BE2C (cell line): Measurements from ENCODE around the gene ATXN7L1.
"Not testable (repeated sequence)": the region's sequence is repeated elsewhere in the genome, so short reads cannot be mapped to it uniquely, and the experiment has no call there.

Source experiments
- DNase-seq: peaks from one replicate; pipeline ENCODE4 v3.0.0-alpha.2; 2020
- H3K27me3 ChIP-seq: fragments of 250-450 bp; sonication (Bioruptor Pico); 2 replicates; pipeline ENCODE4 v1.5.1; 2020; ENCODE audit warnings: mild to moderate bottlenecking
- H3K36me3 ChIP-seq: fragments of 250-450 bp; sonication (Bioruptor Pico); 2 replicates; pipeline ENCODE4 v1.5.1; 2020; ENCODE audit warnings: mild to moderate bottlenecking
- H3K4me1 ChIP-seq: fragments of 250-450 bp; sonication (Bioruptor Pico); 2 replicates; pipeline ENCODE4 v1.5.1; 2020
- H3K4me3 ChIP-seq: 2 replicates; pipeline ENCODE4 v1.5.1; 2011; ENCODE audit warnings: low read depth, low read length
- H3K9me3 ChIP-seq: fragments of 250-450 bp; sonication (Bioruptor Pico); 2 replicates; pipeline ENCODE4 v1.5.1; 2020
- CTCF ChIP-seq: IDR thresholded peaks from 2 replicates; pipeline ENCODE4 v1.5.1; 2012; ENCODE audit warnings: mild to moderate bottlenecking, low read depth, low read length

The ATXN7L1 gene

GRCh38 chr7:105857009-105857952 is 19.1 kb downstream of the ATXN7L1 start:
- TF ChIP-seq CTCF, result no peak
- Histone ChIP-seq H3K9me3 (no peaks in the 10 kb centered on the region), H3K27me3 (no peaks in the 10 kb centered on the region), H3K4me1 (no peaks in the 10 kb centered on the region), H3K36me3 (no peaks in the 10 kb centered on the region), H3K4me3 (no peak overlapping the region)
- no peak for DNase-seq

- no peaks in the 10 kb centered on the region for H3K36me3 ChIP-seq
- no peak overlapping the region for H3K4me3 ChIP-seq
- TF ChIP-seq CTCF, result no peak
- no peak for DNase-seq
- no peaks in the 10 kb centered on the region for H3K4me1 ChIP-seq
- no peaks in the 10 kb centered on the region for H3K27me3 ChIP-seq
- no peaks in the 10 kb centered on the region for H3K9me3 ChIP-seq
These were observed 21.9 kb downstream of the ATXN7L1 start for GRCh38 chr7:105854498-105854897.

DNA sequence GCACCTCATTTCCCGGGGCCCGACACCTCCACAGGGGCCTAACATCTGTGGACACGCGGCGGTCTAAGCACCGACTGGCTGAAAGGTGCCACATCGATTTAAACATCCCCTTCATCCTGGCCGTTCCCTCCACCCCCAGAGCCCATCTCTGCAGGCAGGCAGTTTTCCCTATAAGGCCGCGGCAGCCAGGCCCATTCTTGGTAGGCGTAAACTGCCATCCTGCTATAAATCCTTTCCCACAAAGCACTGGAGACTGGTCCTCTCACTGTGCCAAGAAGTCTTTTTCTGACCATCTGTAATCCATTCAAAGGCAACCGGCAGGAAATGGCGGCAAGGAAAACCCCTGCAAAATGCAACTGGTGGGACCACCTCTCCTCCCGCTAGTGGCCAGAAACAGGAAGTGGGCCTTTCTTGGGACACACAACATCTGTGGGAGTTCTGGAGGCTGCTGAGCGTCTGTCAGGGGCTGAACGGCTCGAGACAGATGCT is 22.4 kb downstream of the ATXN7L1 start:
- Histone ChIP-seq H3K4me1 (no peaks in the 10 kb centered on the region), H3K36me3 (no peaks in the 10 kb centered on the region), H3K27me3 (no peaks in the 10 kb centered on the region), H3K4me3 (no peak overlapping the region), H3K9me3 (no peaks in the 10 kb centered on the region)
- TF ChIP-seq CTCF, result no peak
- DNase-seq, result no peak

DNA sequence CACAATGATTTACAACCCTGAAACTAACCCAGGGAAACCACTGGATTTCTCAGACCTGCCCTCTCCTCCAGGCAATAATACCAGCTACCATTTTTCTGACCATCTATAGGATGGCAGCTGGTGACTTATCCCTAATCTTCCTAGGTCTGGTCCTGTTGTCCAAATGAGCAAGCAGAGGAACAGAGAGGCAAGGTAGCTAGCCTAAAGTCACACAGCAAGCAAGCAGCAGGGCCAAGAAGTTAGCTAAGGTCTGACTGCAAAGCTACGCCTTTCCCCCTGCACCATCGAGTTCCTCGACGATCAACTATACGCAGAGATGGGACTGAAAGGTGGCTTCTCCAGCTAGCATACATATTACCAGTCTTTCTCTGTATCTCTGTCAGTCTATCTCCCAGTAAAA is 25.3 kb downstream of the ATXN7L1 start:
- no peaks in the 10 kb centered on the region for H3K4me1 ChIP-seq
- DNase-seq, result no peak
- no peaks in the 10 kb centered on the region for H3K36me3 ChIP-seq
- no peaks in the 10 kb centered on the region for H3K27me3 ChIP-seq
- no peaks in the 10 kb centered on the region for H3K9me3 ChIP-seq
- H3K4me3 ChIP-seq, result no peak overlapping the region
- no peak for TF ChIP-seq CTCF

DNA sequence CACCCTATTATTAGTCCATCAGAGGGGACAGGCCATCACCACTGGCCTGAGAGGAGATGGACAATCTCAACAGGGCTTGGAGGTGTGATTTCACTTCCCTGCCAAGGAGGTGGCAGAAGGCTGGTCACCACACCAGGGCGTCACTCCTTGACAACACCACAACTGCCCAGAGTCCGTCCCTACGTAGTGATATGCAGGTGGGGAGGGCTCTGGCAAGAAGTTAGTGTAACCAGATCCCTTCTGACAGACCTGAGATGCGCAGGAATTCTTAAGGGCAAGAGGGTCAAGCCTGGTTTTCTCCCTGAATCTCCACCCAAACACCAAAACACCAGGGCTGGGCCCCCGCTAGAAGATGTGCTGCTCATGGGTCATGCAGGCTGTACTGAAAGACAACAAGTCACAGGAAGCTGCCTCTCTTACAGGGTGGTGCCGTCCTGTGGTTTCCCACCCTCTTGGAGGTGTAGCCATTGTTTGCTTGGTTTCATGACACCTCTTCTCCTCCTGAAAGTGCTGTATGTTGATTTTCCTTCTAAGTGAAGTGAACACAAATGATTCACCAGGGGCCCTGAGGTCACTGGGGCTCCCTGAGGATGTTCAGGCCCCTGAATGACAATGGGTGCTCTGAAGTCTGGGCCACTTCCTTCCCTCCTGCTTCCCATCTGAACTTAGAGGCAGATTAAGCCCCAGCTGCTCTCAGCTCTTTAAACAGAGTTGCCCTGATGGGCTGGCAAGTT is 27.1 kb downstream of the ATXN7L1 start:
- H3K27me3 ChIP-seq, result no peaks in the 10 kb centered on the region
- H3K9me3 ChIP-seq, result no peaks in the 10 kb centered on the region
- no peak for DNase-seq
- no peaks in the 10 kb centered on the region for H3K36me3 ChIP-seq
- TF ChIP-seq CTCF, result no peak
- H3K4me1 ChIP-seq, result no peaks in the 10 kb centered on the region
- no peak overlapping the region for H3K4me3 ChIP-seq

DNA sequence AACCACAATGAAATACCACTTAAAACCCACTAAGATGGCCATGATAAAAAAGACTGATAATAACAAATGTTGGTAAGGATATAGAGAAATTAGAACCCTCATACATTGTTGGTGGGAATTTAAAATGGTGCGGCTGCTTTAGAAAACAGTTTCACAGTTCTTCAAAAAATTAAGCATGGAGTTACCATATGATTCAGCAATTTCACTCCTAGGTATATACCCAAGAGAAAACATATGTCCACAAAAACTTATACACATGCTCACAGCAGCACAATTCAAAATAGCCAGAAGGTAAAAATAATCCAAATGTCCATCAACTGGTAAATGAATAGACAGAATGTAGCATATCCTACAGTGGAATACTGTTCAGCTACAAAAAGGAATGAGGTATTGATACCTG is 30.0 kb downstream of the ATXN7L1 start:
- no peaks in the 10 kb centered on the region for H3K27me3 ChIP-seq
- no peaks in the 10 kb centered on the region for H3K36me3 ChIP-seq
- no peaks in the 10 kb centered on the region for H3K4me1 ChIP-seq
- H3K9me3 ChIP-seq, result no peaks in the 10 kb centered on the region
- H3K4me3 ChIP-seq, result no peak overlapping the region
- no peak for TF ChIP-seq CTCF
- DNase-seq, result no peak

DNA sequence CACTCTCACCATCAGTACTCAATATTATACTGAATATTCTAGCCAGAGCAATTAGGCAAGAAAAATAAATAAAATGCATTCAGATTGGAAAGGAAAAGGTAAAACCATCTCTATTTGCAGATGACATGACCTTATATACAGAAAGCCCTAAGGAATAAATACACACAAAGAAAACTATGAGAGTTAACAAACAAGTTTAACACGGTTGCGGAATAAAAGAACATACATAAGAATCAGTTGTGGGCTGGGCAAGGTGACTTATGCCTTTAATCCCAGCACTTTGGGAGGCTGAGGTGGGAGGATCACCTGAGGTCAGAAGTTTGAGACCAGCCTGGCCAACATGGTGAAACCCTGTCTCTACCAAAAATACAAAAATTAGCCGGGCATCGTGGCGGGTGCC is 31.7 kb downstream of the ATXN7L1 start:
- not testable (repeated sequence) for H3K36me3 ChIP-seq

More for the DNA sequence above, 31.7 kb downstream of the ATXN7L1 start:
- H3K4me3 ChIP-seq, H3K4me1 ChIP-seq, H3K27me3 ChIP-seq, DNase-seq, H3K9me3 ChIP-seq: not testable (repeated sequence)
